Right hindlimb (tissue), 1 donor: ENCODE measurements around the gene RBM38.
"Not testable (repeated sequence)": the region's sequence is repeated elsewhere in the genome, so short reads cannot be mapped to it uniquely, and the experiment has no call there.

Experiments
- DNase-seq: peaks from one replicate; pipeline ENCODE4 v3.0.0-alpha.2; 2018

The RBM38 gene

DNA sequence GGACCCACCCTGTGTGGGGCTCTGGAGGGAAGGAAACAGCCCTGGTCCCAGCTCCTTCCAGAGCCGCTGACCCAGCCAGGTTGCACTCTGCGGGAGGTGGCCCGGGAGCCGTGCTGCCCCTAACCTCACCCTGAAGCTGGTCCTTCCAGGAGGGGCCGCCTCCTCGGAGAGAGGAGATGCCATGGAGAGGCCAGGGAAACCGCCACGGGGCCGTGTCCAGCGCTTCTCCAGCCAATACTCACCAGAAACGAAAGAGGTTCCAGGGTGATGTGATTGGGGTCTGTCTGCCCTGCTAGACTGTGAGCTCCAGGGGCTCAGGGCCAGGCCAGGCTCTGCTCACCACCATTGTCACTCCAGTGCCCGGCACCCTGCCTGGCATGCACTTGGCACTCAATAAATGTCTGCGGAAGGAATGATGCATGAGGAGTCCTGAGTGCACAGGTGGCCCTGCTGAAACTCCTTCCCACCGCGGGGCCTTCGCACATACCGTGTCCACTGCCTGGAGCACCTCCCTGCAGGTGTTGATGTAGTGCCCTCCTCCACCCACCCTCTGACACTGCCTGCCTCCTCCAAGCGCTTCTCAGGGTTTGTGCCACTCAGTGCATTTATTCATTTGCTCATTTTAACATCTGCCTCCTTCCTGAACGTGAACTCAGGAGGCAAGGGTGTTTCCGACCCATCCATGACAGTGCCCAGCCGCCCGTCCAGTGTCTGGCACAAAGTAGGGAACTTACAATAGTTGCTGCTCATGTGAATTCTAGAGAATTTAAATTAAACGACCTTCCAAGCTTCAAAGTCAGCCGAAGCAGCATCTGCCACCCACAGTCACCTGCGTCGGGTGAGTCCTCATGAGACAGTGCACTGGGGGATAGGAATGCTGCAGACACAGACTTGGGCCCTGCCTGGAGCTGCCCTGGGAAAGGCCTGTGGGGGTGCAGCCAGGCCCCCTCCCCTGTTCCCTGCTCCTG, 30.3 kb downstream of the RBM38 start:
- no peak for DNase-seq

- no peak for DNase-seq
These were observed 31.1 kb downstream of the RBM38 start for GRCh38 chr20:57422254-57422653.

DNA sequence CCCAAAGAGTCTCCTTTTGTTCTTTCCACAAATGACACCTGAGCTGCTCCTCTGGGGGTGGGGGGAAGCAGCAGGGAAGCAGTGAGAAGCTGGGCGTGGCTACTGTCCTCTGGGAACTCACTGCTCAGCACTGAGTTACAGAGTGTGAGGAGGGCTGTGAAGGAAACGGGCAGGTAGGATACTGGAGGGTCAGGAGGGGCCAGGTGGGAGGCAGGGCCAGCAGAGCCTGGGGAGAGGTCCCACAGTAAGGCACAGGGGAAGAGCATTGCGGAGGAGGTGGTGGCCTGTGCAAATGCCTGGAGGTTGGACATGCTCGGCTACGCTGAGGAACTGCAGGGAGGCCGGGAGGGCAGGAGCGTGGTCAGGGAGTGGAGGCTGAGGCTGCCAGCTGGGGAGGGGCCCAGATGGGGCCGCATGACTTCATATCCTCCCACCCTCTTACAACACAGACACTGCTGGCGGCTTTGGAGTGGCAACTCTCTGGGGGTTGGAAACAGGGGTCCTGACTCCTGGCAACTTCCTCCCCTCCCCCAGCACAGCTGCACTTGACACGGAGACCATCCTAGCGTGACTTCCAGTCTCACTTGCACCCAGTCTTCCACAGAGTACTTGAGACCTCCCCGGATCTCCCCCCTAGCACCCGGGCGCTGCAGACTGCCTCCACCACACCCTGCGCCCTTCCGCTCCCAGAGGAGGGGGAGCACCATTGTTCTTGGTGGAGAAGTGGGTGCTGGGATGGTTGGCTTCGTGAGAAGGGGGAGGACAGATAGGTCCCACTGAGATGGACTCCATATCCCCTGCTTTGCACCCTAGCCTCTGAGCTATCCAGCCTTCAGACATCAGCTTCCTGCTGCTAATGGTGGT, 34.2 kb downstream of the RBM38 start:
- no peak for DNase-seq

DNA sequence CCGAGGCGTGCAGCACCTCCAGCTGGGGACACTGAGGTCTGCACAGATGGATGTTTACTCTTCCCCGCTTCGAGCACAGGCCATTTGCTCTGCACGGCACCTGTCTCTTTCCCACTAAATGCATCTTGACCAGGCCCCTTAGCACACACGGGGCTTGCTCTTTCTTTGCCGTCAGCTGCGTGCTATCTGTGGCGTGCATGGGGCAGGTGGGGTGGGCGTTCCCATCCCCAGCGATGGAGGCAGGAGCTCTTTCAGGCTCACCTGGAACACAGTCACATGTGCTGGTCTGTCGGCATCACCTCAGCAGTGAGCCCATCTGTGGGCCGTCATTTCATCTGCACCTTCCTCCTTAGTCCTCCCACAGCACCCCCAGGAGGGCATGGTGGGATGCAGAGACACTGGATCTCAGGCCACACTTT, 35.1 kb downstream of the RBM38 start:
- no peak for DNase-seq

DNA sequence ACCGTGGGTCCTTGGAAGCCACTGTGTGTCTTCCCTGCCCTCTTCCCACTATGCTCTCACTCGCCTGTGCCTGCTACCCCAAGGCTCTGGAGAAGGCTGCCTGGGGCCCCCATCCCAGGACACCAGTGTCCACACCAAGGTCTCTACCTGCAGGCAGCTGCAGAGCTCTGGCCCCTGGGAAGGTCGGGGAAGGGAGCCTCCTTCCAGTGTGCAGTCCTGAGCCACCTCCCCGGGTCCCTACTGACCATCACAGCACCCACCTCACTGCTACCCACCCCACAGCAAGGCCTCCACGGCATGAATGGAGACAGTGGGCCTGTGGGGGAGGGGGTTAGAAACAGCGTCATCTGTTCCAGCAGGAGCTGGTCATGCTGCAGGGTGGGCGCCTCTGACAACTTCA, 35.6 kb downstream of the RBM38 start:
- no peak for DNase-seq

DNA sequence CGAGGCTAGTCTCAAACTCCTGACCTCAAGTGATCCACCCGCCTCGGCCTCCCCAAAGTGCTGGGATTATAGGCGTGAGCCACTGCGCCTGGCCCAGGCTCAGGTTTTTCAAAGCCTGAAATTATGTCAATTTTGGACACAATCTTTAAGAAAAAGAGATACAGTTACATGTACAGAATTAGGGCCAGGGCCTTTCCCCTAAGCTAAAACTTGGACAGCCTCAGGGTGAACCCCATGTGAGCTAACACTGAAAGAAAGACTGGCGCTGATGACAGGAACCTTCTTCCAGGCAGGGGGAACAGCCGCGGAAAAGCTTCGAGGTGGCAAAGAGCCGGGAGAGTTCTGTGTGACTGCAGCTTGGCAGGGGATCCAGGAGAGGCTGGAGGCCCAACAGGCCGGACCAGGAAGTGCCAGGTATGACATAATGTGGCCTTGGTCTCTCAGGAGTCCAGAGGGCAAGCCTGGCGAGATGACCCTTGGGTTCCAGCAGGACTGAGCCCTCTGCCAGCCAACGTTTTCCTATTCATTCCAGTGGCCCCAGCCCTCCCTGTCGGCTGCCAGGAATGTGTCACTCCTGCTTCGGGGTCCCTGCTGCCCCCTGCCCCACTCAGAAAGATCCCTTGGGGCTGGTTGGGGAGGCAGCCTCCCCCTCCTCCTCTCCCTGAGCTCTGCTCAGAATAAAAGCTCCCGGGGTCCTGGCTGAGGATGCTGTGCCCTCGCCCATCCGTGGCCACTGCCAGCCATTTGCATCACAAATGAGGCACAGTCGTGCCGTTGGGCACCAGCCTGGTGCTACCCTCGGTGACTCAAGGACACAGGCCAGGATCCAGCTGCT, 37.3 kb downstream of the RBM38 start:
- no peak for DNase-seq

- DNase-seq, result no peak
These were observed 37.9 kb downstream of the RBM38 start for GRCh38 chr20:57429159-57429496.

- no peak for DNase-seq
These were observed 38.5 kb downstream of the RBM38 start for GRCh38 chr20:57429580-57430200.

DNA sequence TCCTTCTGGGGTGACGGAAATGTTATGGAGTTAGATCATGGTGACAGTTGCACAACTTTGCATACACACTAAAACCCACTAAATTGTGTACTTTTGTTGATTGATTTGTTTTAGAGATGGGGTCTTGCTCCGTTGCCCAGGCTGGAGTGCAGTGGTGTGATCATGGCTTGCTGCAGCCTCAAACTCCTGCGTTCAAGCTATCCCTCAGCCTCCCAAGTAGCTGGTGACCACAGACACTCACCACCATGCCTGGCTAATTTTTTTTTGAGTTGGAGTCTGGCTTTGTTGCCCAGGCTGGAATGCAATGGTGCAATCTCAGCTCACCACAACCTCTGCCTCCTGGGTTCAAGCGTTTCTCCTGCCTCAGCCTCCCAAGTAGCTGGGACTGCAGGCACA, 39.0 kb downstream of the RBM38 start:
- DNase-seq, result not testable (repeated sequence)

- no peak for DNase-seq
These were observed 40.3 kb downstream of the RBM38 start for GRCh38 chr20:57431539-57431835.

- DNase-seq, result no peak
These were observed 41.3 kb downstream of the RBM38 start for GRCh38 chr20:57432480-57432861.

GRCh38 chr20:57432862-57433491, 41.8 kb downstream of the RBM38 start:
- DNase-seq, result peak; percentile 59

DNA sequence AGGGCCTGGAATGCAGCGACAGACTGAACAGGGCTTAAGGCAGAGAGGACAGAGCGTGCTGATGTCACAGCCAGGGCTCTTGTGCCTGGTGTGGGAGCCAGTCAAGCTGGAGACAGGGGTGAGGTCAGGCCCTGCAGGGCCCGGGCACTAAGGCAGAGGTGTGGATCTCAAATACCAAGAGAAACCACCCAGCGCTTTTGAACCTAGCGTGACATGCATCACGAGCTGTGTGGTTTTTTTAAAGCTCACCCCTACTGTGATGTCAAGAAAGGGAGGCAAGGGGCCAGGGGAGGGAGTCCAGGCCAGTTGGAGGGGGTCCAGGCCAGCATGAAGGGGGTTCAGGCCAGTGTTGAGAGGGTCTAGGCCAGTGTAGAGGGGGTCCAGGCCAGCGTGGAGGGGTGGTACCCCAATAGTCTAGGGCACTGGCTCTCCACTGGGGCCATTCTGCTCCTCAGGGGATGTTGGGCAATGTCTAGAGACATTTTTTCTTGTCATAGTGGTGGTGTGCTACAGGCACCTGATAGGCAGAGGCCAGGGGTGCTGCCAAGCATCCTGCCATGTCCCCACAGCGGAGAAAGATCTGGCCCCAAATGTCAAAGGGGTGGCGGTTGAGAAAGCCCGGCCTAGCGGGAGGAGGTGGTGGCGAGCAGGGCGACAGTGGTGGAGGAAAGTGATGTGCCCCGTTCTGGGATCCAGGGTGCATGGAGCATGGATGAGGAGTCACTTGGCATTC, 42.6 kb downstream of the RBM38 start:
- DNase-seq, result no peak

DNA sequence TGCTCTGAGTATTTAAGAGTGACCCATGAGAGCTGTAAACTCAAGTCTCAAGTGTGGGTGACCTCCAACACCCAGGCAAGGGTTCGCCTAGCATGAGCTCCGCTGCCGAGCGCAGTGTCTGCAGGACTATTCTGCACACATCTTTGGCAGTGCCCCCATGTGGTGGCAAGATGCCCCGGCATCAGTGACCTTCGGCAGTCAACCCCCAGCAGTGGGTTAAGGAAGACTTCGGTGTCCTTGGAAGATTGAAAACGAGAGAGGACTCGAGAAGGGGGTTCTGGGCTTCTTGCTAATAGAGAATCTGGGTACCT, 43.1 kb downstream of the RBM38 start:
- no peak for DNase-seq

GRCh38 chr20:57435105-57435497, 43.9 kb downstream of the RBM38 start:
- no peak for DNase-seq

GRCh38 chr20:57435498-57436222, 44.5 kb downstream of the RBM38 start:
- DNase-seq, result peak; percentile 70

- no peak for DNase-seq
These were observed 45.0 kb downstream of the RBM38 start for GRCh38 chr20:57436223-57436545.

- no peak for DNase-seq
These were observed 46.1 kb downstream of the RBM38 start for GRCh38 chr20:57437267-57437666.

DNA sequence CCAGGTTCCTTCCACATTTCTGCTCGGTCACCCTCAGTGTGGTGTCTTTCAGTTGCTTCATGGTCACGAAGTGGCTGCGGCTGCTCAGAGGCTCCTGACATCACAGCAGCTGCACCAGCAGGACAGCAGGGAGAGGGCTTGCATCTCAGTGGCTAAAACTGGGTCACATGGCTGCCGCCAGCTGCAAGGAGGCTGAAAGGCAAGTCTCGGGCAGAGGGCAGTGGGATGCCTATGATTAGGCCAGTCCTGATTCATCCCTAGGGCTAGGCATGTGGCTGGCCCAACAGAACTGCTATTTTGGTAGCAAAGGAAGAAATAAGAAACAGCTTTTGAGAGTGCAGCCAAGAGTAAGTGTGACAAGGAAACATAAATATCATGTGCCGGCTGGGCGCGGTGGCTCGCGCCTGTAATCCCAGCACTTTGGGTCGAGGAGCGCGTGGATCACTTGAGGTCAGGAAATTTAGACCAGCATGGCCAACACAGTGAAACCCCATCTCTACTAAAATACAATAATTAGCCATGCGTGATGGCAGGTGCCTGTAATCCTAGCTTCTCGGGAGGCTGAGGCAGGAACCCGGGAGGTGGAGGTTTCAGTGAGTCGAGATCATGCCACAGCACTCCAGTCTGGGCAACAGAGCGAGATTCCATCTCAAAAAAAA, 46.6 kb downstream of the RBM38 start:
- DNase-seq, result no peak

DNA sequence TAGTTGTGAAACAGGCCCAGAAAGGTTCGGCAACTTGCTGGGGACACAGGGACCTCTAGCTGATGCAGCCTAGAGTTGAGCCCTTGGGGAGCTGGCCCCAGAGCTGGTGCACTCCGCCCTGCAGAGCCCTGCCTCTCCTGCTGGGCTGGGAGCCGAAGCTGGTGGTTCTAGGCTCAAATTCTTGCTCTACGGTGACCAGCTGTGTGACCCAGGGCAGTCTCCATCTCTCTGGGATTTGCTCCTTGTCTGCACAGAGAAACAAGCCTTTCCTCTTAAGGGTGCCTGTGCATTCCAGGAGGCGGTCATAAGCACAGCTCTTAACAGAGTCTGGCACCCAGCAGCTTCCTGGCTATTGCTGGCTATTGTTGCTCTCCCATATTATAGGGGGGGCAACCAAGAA, 47.4 kb downstream of the RBM38 start:
- no peak for DNase-seq

GRCh38 chr20:57439432-57439831, 48.2 kb downstream of the RBM38 start:
- DNase-seq, result no peak
